Esophagus muscularis mucosa (tissue), 4 donors: ENCODE data around the gene IMPA2. TPM values are rescaled to one million over a fixed set of nuclear protein-coding genes. Genes with fewer than 3 reads are reported as not detected.

ENCODE experiments used
- DNase-seq: peaks from one replicate; pipeline ENCODE4 v3.0.0-alpha.2; 2017; ENCODE audit errors: extremely low spot score
- H3K27ac ChIP-seq, 4 donors: fragments of 200-600 bp; sonication (generic); replicated peaks in 1 of 4; 1 replicate in 3 of 4; 2 replicates in 1 of 4; pipeline ENCODE4 v1.5.1; 2016 to 2019; ENCODE audit warnings: mild to moderate bottlenecking in 1 of 4
- H3K27me3 ChIP-seq, 4 donors: fragments of 200-600 bp; sonication (generic); one replicate each; pipeline versions ENCODE4 v1.5.1 to v1.6.0; 2016 to 2019
- H3K36me3 ChIP-seq, 4 donors: fragments of 200-600 bp; sonication (generic); one replicate each; pipeline ENCODE4 v1.5.1; 2016 to 2019
- H3K4me1 ChIP-seq, 4 donors: fragments of 200-600 bp; sonication (generic); one replicate each; pipeline ENCODE4 v1.5.1; 2016 to 2019
- H3K4me3 ChIP-seq, 4 donors: fragments of 200-600 bp; sonication (generic); 1 replicate in 2 of 4; 2 replicates in 2 of 4; pipeline ENCODE4 v1.5.1; 2016 to 2019; ENCODE audit warnings: mild to moderate bottlenecking in 4 of 4, moderate library complexity in 1 of 4
- H3K9me3 ChIP-seq, 4 donors: fragments of 200-600 bp; sonication (generic); 1 replicate in 3 of 4; 2 replicates in 1 of 4; pipeline ENCODE4 v1.5.1; 2016 to 2019
- EP300 ChIP-seq: sonication (generic); formaldehyde crosslinking; IDR thresholded peaks from one replicate; pipeline ENCODE4 v1.6.1; 2017; ENCODE audit warnings: antibody characterized with exemption
- POLR2A ChIP-seq: fragments of 450-650 bp; IDR thresholded peaks from one replicate; pipeline ENCODE4 v1.6.1; 2017; ENCODE audit warnings: antibody characterized with exemption, moderate library complexity, mild to moderate bottlenecking, low read depth
- POLR2AphosphoS5 ChIP-seq, 2 donors: sonication (generic); formaldehyde crosslinking; IDR thresholded peaks; one replicate each; pipeline ENCODE4 v1.6.1; 2017; ENCODE audit warnings: antibody characterized with exemption in 2 of 2
- WGBS: methylation state at CpG from one replicate; pipeline ENCODE4 v1.1.5; 2018; 5-methylcytosine and 5-hydroxymethylcytosine counted together
- intact Hi-C: fragments of 100-400 bp; cut with DNase I; formaldehyde crosslinking; loops from one replicate; pipeline ENCODE4 v1.15.1; 2023
- total RNA-seq, 4 donors: library from RNA; depleted of rRNA; stranded (reverse); fragments of >200 nt; gene quantifications; one replicate each; pipeline versions ENCODE4 v1.1.0 to v1.2.1, GENCODE V29; 2016
- TF ChIP-seq, protein P1 (sequence below), 3 experiments: fragments of 200-600 bp in 2 of 3; fragments of 450-650 bp in 1 of 3; sonication (generic) in 2 of 3; IDR thresholded peaks; one replicate each; pipeline ENCODE4 v1.5.1; 2017 to 2019; ENCODE audit warnings: antibody characterized with exemption in 3 of 3, mild to moderate bottlenecking in 2 of 3, moderate library complexity in 1 of 3

IMPA2 gene
- total RNA-seq, 4 donors from 2014 or later = 90.1 to 317 (median 165) TPM

DNA sequence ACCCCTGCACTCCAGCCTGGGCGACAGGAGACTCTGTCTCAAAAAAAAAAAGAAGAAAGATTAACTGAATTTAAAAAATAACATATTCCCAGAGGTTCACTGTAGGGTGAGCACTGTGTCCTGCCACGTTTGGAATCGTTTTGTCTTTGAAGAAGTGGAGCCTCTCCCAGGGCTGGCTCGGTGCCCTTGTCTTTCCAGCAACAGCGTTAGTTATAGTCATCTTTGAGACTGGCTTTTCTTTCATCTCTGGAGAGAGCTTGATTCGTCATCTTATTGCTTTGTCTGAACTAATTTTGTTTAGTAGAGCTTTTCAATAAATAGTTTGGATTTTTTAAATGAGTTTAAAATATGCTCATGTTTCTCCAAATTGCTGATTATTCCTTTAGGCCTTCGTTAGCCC is 50.5 kb downstream of the IMPA2 start:
- intact Hi-C loops = no loop called here
- no peaks in the 10 kb centered on the region for H3K27me3 ChIP-seq
- WGBS = 39% methylated on average over 7 of the region's 7 CpGs
- peaks cover 13 to 50% (median 37%) of the 10 kb centered on the region in 4 donors for H3K4me1 ChIP-seq
- DNase-seq = peak; percentile 96
- H3K27ac ChIP-seq = peak overlapping the region; percentile 62 to 83 (median 71)
- no peak overlapping the region for H3K4me3 ChIP-seq
- no peaks in the 10 kb centered on the region for H3K9me3 ChIP-seq
- H3K36me3 ChIP-seq = peaks cover 8 to 43% (median 38%) of the 10 kb centered on the region in 4 donors
- no peak for TF ChIP-seq POLR2A
- no peak for TF ChIP-seq EP300
- TF ChIP-seq, protein P1, sequence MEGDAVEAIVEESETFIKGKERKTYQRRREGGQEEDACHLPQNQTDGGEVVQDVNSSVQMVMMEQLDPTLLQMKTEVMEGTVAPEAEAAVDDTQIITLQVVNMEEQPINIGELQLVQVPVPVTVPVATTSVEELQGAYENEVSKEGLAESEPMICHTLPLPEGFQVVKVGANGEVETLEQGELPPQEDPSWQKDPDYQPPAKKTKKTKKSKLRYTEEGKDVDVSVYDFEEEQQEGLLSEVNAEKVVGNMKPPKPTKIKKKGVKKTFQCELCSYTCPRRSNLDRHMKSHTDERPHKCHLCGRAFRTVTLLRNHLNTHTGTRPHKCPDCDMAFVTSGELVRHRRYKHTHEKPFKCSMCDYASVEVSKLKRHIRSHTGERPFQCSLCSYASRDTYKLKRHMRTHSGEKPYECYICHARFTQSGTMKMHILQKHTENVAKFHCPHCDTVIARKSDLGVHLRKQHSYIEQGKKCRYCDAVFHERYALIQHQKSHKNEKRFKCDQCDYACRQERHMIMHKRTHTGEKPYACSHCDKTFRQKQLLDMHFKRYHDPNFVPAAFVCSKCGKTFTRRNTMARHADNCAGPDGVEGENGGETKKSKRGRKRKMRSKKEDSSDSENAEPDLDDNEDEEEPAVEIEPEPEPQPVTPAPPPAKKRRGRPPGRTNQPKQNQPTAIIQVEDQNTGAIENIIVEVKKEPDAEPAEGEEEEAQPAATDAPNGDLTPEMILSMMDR (IDR thresholded peaks at IDR 0.05) = no peak
- peak; percentile 23 to 43 for TF ChIP-seq POLR2AphosphoS5 (IDR thresholded peaks at IDR 0.05)

GRCh38 chr18:12032786-12033642 is 51.7 kb downstream of the IMPA2 start:
- intact Hi-C loops = no loop called here
- Histone ChIP-seq H3K27ac (peak overlapping the region; percentile 62 to 83 (median 71)), H3K4me3 (no peak overlapping the region), H3K4me1 (peaks cover 6 to 41% (median 33%) of the 10 kb centered on the region in 4 donors), H3K9me3 (no peaks in the 10 kb centered on the region), H3K36me3 (peaks cover 8 to 42% (median 36%) of the 10 kb centered on the region in 4 donors), H3K27me3 (no peaks in the 10 kb centered on the region)
- no peak for DNase-seq
- TF ChIP-seq, protein P1 (IDR thresholded peaks at IDR 0.05) = no peak
- TF ChIP-seq EP300 = no peak
- peak in 1 of 2 donors; percentile 44 for TF ChIP-seq POLR2AphosphoS5 (IDR thresholded peaks at IDR 0.05)
- no peak for TF ChIP-seq POLR2A
- 89% methylated on average over 11 of the region's 11 CpGs for WGBS

DNA sequence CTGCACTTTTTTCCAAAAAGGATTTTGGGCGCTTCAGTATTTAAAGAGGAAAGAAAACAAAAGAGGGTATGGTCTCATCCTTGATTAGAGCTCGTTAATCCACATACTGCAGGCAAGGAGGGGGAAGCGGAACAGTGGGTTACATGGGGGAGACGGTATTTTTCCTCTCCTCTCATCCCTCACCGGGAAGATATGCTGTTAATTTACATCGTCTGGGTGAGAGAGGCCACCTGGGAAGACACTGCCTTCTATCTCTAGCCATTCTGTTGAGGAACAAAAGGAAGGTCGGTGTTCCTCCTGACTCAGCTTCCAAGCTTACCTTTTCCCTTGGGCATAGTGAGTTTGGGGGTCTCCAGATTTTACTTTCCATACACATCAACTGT is 52.3 kb downstream of the IMPA2 start:
- TF ChIP-seq POLR2AphosphoS5 (IDR thresholded peaks at IDR 0.05) (no peak), POLR2A (no peak), EP300 (no peak)
- TF ChIP-seq, protein P1 (IDR thresholded peaks at IDR 0.05) = no peak
- Histone ChIP-seq H3K27me3 (no peaks in the 10 kb centered on the region), H3K4me3 (no peak overlapping the region), H3K9me3 (no peaks in the 10 kb centered on the region), H3K27ac (peak overlapping the region in 2 of 4 donors; percentile 38 to 73), H3K4me1 (peaks cover 12 to 44% (median 39%) of the 10 kb centered on the region in 4 donors), H3K36me3 (peaks cover 8 to 36% (median 30%) of the 10 kb centered on the region in 4 donors)
- no peak for DNase-seq
- 66% methylated on average over 7 of the region's 7 CpGs for WGBS
- intact Hi-C loops = no loop called here

- Histone ChIP-seq H3K27ac (no peak overlapping the region), H3K4me1 (peaks cover 16 to 51% (median 47%) of the 10 kb centered on the region in 4 donors), H3K36me3 (peaks cover 8 to 29% (median 23%) of the 10 kb centered on the region in 4 donors), H3K4me3 (no peak overlapping the region), H3K9me3 (no peaks in the 10 kb centered on the region), H3K27me3 (no peaks in the 10 kb centered on the region)
- DNase-seq = no peak
- TF ChIP-seq, protein P1 (IDR thresholded peaks at IDR 0.05) = no peak
- intact Hi-C loops = loop anchor here (5.0 kb wide), 3 partner anchors 37 to 302 kb away; partner anchors contain the start of gene IMPA2
- WGBS = 82% methylated on average over 6 of the region's 8 CpGs
Measured at GRCh38 chr18:12034241-12035100, 53.2 kb downstream of the IMPA2 start.
